ENCODE measurements around the gene ABLIM3.

ABLIM3 gene

GRCh38 chr5:149239917-149240316 lies 98.6 kb downstream of the ABLIM3 start:
- no peak overlapping the region for H3K4me3 ChIP-seq (replicated peaks; ENCODE audit: low read depth, low read length)
- DNase-seq (ENCODE audit: low read depth): no peak
- no peak for TF ChIP-seq CTCF (IDR thresholded peaks at IDR 0.05; ENCODE audit: low read length, missing control alignments)

DNA sequence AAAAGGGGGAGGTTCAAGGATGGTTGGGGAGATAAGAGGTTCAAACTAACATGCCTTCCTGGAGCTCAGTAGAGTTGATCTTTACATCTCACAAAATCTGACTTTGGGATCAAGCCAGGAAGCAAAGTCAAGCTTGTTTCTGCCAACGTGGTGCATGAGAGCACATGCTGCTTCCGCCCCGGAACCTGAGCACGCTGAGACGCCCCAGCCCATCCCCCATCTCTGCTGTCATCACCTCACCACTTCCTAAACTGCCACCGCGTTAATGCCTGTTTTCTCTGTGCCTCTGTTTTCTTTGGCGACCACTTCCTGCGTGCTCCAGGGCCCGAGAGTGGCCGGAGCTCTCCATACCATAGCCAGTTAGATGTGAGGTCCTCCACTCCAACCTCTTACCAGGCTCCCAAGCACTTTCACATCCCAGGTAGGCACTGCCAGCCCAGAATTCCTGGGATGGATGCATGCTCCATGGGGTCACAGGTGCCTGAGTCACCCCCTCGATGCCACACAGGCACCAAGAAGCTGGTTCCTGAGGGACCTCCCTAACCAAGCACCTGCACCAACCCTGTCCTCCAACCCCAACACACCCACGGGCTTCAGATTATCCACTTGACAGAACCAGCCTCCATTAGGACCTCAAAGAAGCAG lies 99.2 kb downstream of the ABLIM3 start:
- H3K4me3 ChIP-seq (replicated peaks; ENCODE audit: low read depth, low read length): no peak overlapping the region
- no peak for DNase-seq (ENCODE audit: low read depth)
- no peak for TF ChIP-seq CTCF (IDR thresholded peaks at IDR 0.05; ENCODE audit: low read length, missing control alignments)

DNA sequence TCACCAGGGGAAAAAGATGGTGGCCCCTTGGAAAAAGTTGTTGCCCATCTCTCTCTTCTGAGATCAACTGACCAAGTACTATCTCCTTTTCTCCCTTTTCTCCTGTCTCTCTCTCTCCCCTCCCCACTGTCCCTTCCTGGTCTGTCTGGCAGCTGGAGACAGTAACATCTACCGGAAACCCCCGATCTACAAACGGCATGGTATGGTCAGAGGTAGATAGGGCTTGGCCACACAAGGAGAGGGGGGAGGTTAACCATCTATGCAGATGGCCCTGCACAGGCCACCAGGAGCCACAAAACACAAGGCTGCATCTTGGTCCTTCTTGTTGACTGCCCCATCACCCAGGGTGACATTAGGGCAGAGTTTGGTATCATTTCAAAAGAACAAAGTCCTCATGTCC lies 101.0 kb downstream of the ABLIM3 start:
- H3K4me3 ChIP-seq (replicated peaks; ENCODE audit: low read depth, low read length): no peak overlapping the region
- DNase-seq (ENCODE audit: low read depth): no peak
- no peak for TF ChIP-seq CTCF (IDR thresholded peaks at IDR 0.05; ENCODE audit: low read length, missing control alignments)

- TF ChIP-seq CTCF (IDR thresholded peaks at IDR 0.05; ENCODE audit: low read length, missing control alignments): no peak
- DNase-seq (ENCODE audit: low read depth): no peak
- H3K4me3 ChIP-seq (replicated peaks; ENCODE audit: low read depth, low read length): no peak overlapping the region
Measured at GRCh38 chr5:149246906-149247305, 105.6 kb downstream of the ABLIM3 start.

- H3K4me3 ChIP-seq (replicated peaks; ENCODE audit: low read depth, low read length): no peak overlapping the region
- TF ChIP-seq CTCF (IDR thresholded peaks at IDR 0.05; ENCODE audit: low read length, missing control alignments): no peak
- no peak for DNase-seq (ENCODE audit: low read depth)
Measured at GRCh38 chr5:149247726-149248125, 106.4 kb downstream of the ABLIM3 start.

- DNase-seq (ENCODE audit: low read depth): no peak
- no peak for TF ChIP-seq CTCF (IDR thresholded peaks at IDR 0.05; ENCODE audit: low read length, missing control alignments)
Measured at GRCh38 chr5:149251546-149251945, 110.3 kb downstream of the ABLIM3 start.

GRCh38 chr5:149254506-149254905 lies 113.2 kb downstream of the ABLIM3 start:
- H3K4me3 ChIP-seq (replicated peaks; ENCODE audit: low read depth, low read length): no peak overlapping the region
- no peak for TF ChIP-seq CTCF (IDR thresholded peaks at IDR 0.05; ENCODE audit: low read length, missing control alignments)
- DNase-seq (ENCODE audit: low read depth): peak; percentile 38

More at GRCh38 chr5:149251546-149251945, 110.3 kb downstream of the ABLIM3 start:
- no peak overlapping the region for H3K4me3 ChIP-seq (replicated peaks; ENCODE audit: low read depth, low read length)

Measured in fibroblast of pulmonary artery (primary cell).